GM06990 (cell line): ENCODE results near the gene SPAG5.

Experiments
- DNase-seq: peaks from one replicate; pipeline ENCODE4 v3.0.0-alpha.2; 2011; ENCODE audit not compliant: insufficient read length; ENCODE audit errors: extremely low read depth
- H3K27me3 ChIP-seq: replicated peaks from 2 replicates; pipeline ENCODE4 v1.6.0; 2011; ENCODE audit warnings: low read length; ENCODE audit not compliant: control insufficient read depth, insufficient read depth
- H3K36me3 ChIP-seq: 2 replicates; pipeline ENCODE4 v1.5.1; 2011; ENCODE audit warnings: low read length; ENCODE audit not compliant: control insufficient read depth, insufficient read depth
- H3K4me3 ChIP-seq: replicated peaks from 2 replicates; pipeline ENCODE4 v1.5.1; 2011; ENCODE audit warnings: low read depth, mild to moderate bottlenecking, control low read depth, low read length
- CTCF ChIP-seq: IDR thresholded peaks from 2 replicates; pipeline ENCODE4 v1.5.1; 2011; ENCODE audit warnings: low read length, control low read depth, mild to moderate bottlenecking, inconsistent platforms; ENCODE audit not compliant: insufficient read depth, poor library complexity, severe bottlenecking

The SPAG5 gene

GRCh38 chr17:28534740-28535375 lies 64.0 kb downstream of the SPAG5 start:
- H3K36me3 ChIP-seq: no peaks in the 10 kb centered on the region
- no peak for DNase-seq
- H3K27me3 ChIP-seq: no peaks in the 10 kb centered on the region; the same call in 1 of the 2 replicates
- TF ChIP-seq CTCF: no peak
- no peak overlapping the region for H3K4me3 ChIP-seq

GRCh38 chr17:28533091-28533807 lies 65.6 kb downstream of the SPAG5 start:
- TF ChIP-seq CTCF: no peak
- DNase-seq: no peak
- H3K27me3 ChIP-seq: no peaks in the 10 kb centered on the region; the same call in 1 of the 2 replicates
- H3K36me3 ChIP-seq: no peaks in the 10 kb centered on the region
- H3K4me3 ChIP-seq: no peak overlapping the region

- Histone ChIP-seq H3K4me3 (no peak overlapping the region), H3K36me3 (no peaks in the 10 kb centered on the region), H3K27me3 (no peaks in the 10 kb centered on the region; the same call in 1 of the 2 replicates)
- DNase-seq: no peak
- TF ChIP-seq CTCF: no peak
Measured at GRCh38 chr17:28532050-28532960, 66.5 kb downstream of the SPAG5 start.

GRCh38 chr17:28530926-28531325 lies 67.9 kb downstream of the SPAG5 start:
- no peak overlapping the region for H3K4me3 ChIP-seq
- H3K27me3 ChIP-seq: no peaks in the 10 kb centered on the region; the same call in 1 of the 2 replicates
- no peak for DNase-seq
- H3K36me3 ChIP-seq: no peaks in the 10 kb centered on the region
- TF ChIP-seq CTCF: no peak

GRCh38 chr17:28530250-28530649 lies 68.6 kb downstream of the SPAG5 start:
- Histone ChIP-seq H3K36me3 (no peaks in the 10 kb centered on the region), H3K27me3 (no peaks in the 10 kb centered on the region; the same call in 1 of the 2 replicates), H3K4me3 (no peak overlapping the region)
- no peak for TF ChIP-seq CTCF
- no peak for DNase-seq
